K562 (cell line): ENCODE measurements around the gene PPM1G. TPM values are rescaled to one million over a fixed set of nuclear protein-coding genes. Genes with fewer than 3 reads are reported as not detected.

Experiments
- FOSL1 ChIP-seq: fragments of 200-800 bp; sonication (Bioruptor generic); conservative IDR thresholded peaks from 2 replicates; pipeline ENCODE4 v1.6.1; 2016; ENCODE audit warnings: missing genetic modification characterization, missing compliant biosample characterization
- FOXO4 ChIP-seq: fragments of 450-650 bp; formaldehyde crosslinking; IDR thresholded peaks from 2 replicates; pipeline ENCODE4 v1.4.0; 2020; ENCODE audit warnings: mild to moderate bottlenecking, moderate library complexity
- GTF2E2 ChIP-seq: fragments of 200-800 bp; sonication (Bioruptor generic); IDR thresholded peaks from 2 replicates; pipeline ENCODE4 v1.6.1; 2016; ENCODE audit warnings: missing genetic modification characterization, missing compliant biosample characterization
- GTF2F1 ChIP-seq: IDR thresholded peaks from 2 replicates; pipeline ENCODE4 v1.6.1; 2011; ENCODE audit warnings: low read depth, low read length, improper control_type of control experiment
- HOMEZ ChIP-seq: fragments of 250-450 bp; sonication (Bioruptor Pico); IDR thresholded peaks from 2 replicates; pipeline ENCODE4 v1.4.0; 2020; ENCODE audit warnings: mild to moderate bottlenecking, moderate library complexity
- PHF8 ChIP-seq: fragments of 200-600 bp; sonication (generic); IDR thresholded peaks from 2 replicates; pipeline ENCODE4 v1.6.1; 2012; ENCODE audit warnings: mixed run types, mild to moderate bottlenecking, inconsistent platforms, low read length, moderate library complexity, borderline replicate concordance
- PRPF4 ChIP-seq: fragments of 200-400 bp; formaldehyde crosslinking; IDR thresholded peaks from one replicate; pipeline ENCODE4 v1.6.1; 2017; ENCODE audit warnings: low read length, low read depth, mild to moderate bottlenecking; ENCODE audit not compliant: insufficient read depth, poor library complexity, severe bottlenecking
- RB1 ChIP-seq: fragments of 450-650 bp; IDR thresholded peaks from 2 replicates; pipeline ENCODE4 v1.6.1; 2017; ENCODE audit warnings: low read depth, mild to moderate bottlenecking
- REST ChIP-seq, 2 experiments: fragments of 450-650 bp; formaldehyde crosslinking in 1 of 2; IDR thresholded peaks; 2 replicates each; pipeline versions ENCODE4 v1.4.0 to v1.6.1; 2014 to 2020; ENCODE audit warnings: mild to moderate bottlenecking in 2 of 2, borderline replicate concordance in 1 of 2, low read depth in 1 of 2
- RUNX1 ChIP-seq: sonication (generic); IDR thresholded peaks from 2 replicates; pipeline ENCODE4 v1.6.1; 2016; ENCODE audit warnings: antibody characterized with exemption, low read depth
- ZBTB26 ChIP-seq: fragments of 450-650 bp; formaldehyde crosslinking; IDR thresholded peaks from 2 replicates; pipeline ENCODE4 v1.4.0; 2022; ENCODE audit warnings: missing genetic modification characterization
- ZNF263 ChIP-seq: sonication (generic); formaldehyde crosslinking; IDR thresholded peaks from 2 replicates; pipeline ENCODE4 v1.8.0; 2022; ENCODE audit warnings: mild to moderate bottlenecking, missing genetic modification reagents, borderline replicate concordance
- polyA plus RNA-seq, 8 experiments: library from polyadenylated mRNA; depleted of rRNA in 4 of 8; stranded (reverse) in 5 of 8; unstranded in 3 of 8; fragments of >200 nt; fragmentation: Nextera tagmentation in 2 of 8; fragmentation: Illumina TruSeq in 1 of 8; extraction: Ambion mirVana in 2 of 8; extraction: Trizol in 1 of 8; gene quantifications; 2 replicates each; pipeline versions ENCODE4 v1.2.1 to v1.2.3, GENCODE V29; 2011 to 2014; ENCODE audit warnings: inconsistent platforms in 1 of 8, missing spikeins in 1 of 8
- total RNA-seq, 7 experiments: library from RNA; depleted of rRNA in 6 of 7; stranded (reverse); fragments of >200 nt in 6 of 7; fragmentation: Illumina TruSeq in 2 of 7; extraction: Trizol in 2 of 7; gene quantifications; 2 replicates each; pipeline versions ENCODE4 v1.2.1 to v1.2.3, GENCODE V29; 2011 to 2021; ENCODE audit warnings: low replicate concordance in 1 of 7

The PPM1G gene
- total and polyA plus RNA-seq, 9 of the 15 experiments (the other 6 are each of a cell fraction or from before 2014, with no cell fraction given), result 61.7 to 230 (median 153) TPM

- no peak for TF ChIP-seq FOSL1 (tag)
- TF ChIP-seq ZNF263, result no peak
- no peak for TF ChIP-seq RUNX1
- 0 out of 2 replicates have a peak, but pooled peaks have one; percentile 12 for TF ChIP-seq GTF2E2 (tag)
- peak; percentile 76; the same call in 1 of the 2 replicates for TF ChIP-seq RB1
- peak; percentile 44 for TF ChIP-seq REST (IDR thresholded peaks at IDR 0.05; ENCODE audit: borderline replicate concordance)
- no peak for TF ChIP-seq REST (CRISPR knock-in tag; IDR thresholded peaks at IDR 0.05; ENCODE audit: low read depth)
- no peak for TF ChIP-seq PRPF4
- TF ChIP-seq FOXO4 (CRISPR knock-in tag), result no peak
- TF ChIP-seq ZBTB26 (CRISPR knock-in tag), result no peak
- TF ChIP-seq GTF2F1, result no peak
- peak; percentile 64; the same call in 1 of the 2 replicates for TF ChIP-seq PHF8
- TF ChIP-seq HOMEZ (CRISPR knock-in tag), result no peak
These were observed 19.7 kb upstream of the PPM1G start (continued) for GRCh38 chr2:27428978-27429541.
